NB4 (cell line): ENCODE data around the gene CX3CL1.

Source experiments
- DNase-seq: peaks from one replicate; pipeline ENCODE4 v3.0.0; 2010; ENCODE audit warnings: low read depth
- H3K4me3 ChIP-seq: one replicate; pipeline ENCODE4 v1.5.1; 2011; ENCODE audit warnings: mild to moderate bottlenecking, low read depth, low read length, moderate library complexity
- MAX ChIP-seq: IDR thresholded peaks from 2 replicates; pipeline ENCODE4 v1.6.1; 2011; ENCODE audit warnings: low read depth, low read length
- MYC ChIP-seq: IDR thresholded peaks from 2 replicates; pipeline ENCODE4 v1.6.1; 2011; ENCODE audit warnings: low read depth, low read length
- POLR2A ChIP-seq: IDR thresholded peaks from 2 replicates; pipeline ENCODE4 v1.6.1; 2011; ENCODE audit warnings: mild to moderate bottlenecking; ENCODE audit not compliant: insufficient read length; ENCODE audit errors: extremely low read depth
- TF ChIP-seq, protein P1 (sequence below): IDR thresholded peaks from one replicate; pipeline ENCODE4 v1.5.1; 2012; ENCODE audit warnings: low read depth, low read length

Gene CX3CL1

GRCh38 chr16:57372372-57373116 is at the start of gene CX3CL1:
CX3CL1 (plus strand) TSS chr16:57372490; CDS start chr16:57372569, 79 bp downstream.
- no peak for DNase-seq
- TF ChIP-seq, protein P1, sequence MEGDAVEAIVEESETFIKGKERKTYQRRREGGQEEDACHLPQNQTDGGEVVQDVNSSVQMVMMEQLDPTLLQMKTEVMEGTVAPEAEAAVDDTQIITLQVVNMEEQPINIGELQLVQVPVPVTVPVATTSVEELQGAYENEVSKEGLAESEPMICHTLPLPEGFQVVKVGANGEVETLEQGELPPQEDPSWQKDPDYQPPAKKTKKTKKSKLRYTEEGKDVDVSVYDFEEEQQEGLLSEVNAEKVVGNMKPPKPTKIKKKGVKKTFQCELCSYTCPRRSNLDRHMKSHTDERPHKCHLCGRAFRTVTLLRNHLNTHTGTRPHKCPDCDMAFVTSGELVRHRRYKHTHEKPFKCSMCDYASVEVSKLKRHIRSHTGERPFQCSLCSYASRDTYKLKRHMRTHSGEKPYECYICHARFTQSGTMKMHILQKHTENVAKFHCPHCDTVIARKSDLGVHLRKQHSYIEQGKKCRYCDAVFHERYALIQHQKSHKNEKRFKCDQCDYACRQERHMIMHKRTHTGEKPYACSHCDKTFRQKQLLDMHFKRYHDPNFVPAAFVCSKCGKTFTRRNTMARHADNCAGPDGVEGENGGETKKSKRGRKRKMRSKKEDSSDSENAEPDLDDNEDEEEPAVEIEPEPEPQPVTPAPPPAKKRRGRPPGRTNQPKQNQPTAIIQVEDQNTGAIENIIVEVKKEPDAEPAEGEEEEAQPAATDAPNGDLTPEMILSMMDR: no peak
- no peak for TF ChIP-seq MAX
- TF ChIP-seq MYC: no peak
- TF ChIP-seq POLR2A: no peak
- no peak within 1 kb of the TSS for H3K4me3 ChIP-seq

GRCh38 chr16:57324749-57325148 is 47.5 kb upstream of the CX3CL1 start:
- TF ChIP-seq POLR2A (no peak), MAX (no peak), MYC (no peak)
- TF ChIP-seq, protein P1: no peak
- no peak overlapping the region for H3K4me3 ChIP-seq
- DNase-seq: no peak

DNA sequence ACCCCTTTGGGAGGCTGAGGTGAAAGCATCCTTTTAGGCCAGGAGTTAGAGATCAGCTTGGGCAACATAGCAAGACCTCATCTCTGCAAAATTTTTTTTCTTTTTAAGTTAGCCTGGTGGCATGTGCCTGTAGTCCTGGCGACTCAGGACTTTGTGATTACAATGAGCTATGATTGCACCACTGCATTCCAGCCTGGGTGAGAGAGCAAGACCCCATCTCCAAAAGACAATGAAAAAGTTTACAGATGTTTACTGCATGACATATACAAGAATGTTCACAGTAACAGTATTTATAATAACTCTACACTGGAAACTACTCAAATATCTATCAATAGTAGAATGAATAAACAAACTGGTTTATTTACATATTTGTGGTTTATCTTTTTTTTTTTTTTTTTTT is 46.8 kb upstream of the CX3CL1 start:
- no peak for DNase-seq

DNA sequence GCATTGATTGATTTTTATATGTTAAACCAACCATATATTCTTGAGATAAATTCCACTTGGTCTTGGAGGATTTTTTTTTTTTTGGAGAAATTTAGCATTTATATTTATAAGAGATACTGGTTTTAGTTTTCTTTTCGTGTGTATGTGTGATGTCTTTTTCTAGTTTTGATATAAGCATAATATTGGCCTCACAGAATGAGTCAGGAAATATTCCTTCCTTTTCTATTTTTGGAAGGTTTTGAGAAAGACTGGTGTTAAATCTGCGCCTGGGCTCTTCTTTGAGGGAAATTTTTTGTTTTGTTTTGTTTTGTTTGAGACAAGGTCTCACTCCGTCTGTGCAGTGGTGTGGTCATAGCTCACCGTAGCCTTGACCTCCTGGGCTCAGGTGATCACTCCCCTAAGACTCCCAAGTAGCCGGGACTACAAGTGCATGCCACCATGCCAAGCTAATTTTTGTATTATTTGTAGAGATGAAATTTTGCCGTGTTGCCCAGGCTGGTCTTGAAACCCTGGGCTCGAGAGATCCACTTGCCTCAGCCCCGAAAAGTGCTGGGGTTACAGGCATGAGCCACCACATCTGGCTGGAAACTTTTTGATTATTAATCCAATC is 42.5 kb upstream of the CX3CL1 start:
- TF ChIP-seq MAX (no peak), MYC (no peak), POLR2A (no peak)
- TF ChIP-seq, protein P1: no peak
- no peak overlapping the region for H3K4me3 ChIP-seq
- no peak for DNase-seq

More for the DNA sequence above, 46.8 kb upstream of the CX3CL1 start:
- TF ChIP-seq MYC: no peak
- TF ChIP-seq, protein P1: no peak
- TF ChIP-seq POLR2A: no peak
- no peak for TF ChIP-seq MAX
- no peak overlapping the region for H3K4me3 ChIP-seq

DNA sequence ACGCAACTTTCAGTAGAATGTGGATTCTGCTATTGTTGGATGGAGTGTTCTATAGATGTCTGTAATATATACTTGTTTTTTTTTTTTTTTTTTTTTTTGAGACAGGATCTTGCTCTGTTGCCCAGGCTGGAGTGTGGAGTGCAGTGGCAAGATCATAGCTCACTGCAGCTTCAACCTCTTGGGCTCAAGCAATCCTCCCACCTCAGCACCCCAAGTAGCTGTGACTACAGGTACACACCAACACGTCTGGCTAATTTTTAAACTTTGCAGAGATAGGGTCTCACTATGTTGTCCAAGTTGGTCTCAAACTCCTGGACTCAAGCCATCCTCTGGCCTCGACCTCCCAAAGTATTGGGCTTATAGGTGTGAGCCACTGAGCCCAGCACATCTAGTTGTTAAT is 40.9 kb upstream of the CX3CL1 start:
- H3K4me3 ChIP-seq: no peak overlapping the region
- TF ChIP-seq MAX: no peak
- no peak for TF ChIP-seq MYC
- no peak for TF ChIP-seq POLR2A
- TF ChIP-seq, protein P1: no peak
- no peak for DNase-seq
